SKM-1 (cell line): ENCODE measurements around the gene PLCD4.
A peak's percentile ranks its signal among the peaks of the same experiment; 100 is the strongest.

Experiments
- DNase-seq: peaks from one replicate; lab custom pipeline; 2025; ENCODE audit not compliant: unreplicated experiment; lab: John Stamatoyannopoulos, UW

The PLCD4 gene

DNA sequence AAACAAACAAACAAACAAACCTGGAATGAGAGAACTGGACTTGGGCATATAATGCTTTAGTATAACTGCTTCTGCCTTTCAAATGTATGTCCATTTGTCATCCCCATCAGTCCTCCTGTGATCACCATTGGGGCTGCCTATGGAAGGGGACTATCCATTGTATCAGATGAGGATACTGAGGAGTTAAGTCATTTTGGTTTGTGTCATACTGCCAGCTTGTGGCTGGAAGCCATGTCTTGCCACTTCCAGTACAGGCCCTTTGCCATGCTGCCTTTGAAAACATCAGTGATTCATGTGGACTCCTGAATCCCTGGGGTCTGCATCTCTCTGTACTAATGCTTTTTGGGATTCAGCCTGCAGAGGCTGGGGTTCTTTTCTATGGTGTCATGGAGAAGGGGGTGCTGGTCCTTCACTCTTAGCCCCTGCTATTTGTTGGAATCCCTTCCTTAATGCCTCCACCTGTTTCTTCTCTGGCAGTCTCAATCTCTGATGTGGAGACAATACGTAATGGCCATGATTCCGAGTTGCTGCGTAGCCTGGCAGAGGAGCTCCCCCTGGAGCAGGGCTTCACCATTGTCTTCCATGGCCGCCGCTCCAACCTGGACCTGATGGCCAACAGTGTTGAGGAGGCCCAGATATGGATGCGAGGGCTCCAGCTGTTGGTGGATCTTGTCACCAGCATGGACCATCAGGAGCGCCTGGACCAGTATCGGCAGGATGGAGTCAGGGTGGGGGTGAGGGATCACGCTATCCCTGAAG lies 10.6 kb downstream of the PLCD4 start:
- DNase-seq: no peak

DNA sequence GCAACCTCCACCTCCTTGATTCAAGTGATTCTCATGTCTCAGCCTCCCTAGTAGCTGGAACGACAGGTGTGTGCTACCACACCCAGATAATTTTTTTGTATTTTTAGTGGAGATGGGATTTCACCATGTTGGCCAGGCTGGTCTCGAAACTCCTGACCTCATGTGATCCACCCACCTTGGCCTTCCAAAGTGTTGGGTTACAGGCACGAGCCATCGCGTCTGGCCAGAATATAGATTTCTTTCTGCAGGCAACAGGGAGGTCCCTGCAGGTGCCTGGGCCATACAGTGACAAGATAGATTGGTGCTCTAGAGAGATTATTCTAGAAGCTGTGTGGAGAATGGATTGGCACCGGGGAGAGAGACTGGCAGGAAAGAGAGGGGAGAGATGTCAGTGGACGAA lies 13.3 kb downstream of the PLCD4 start:
- DNase-seq: no peak

DNA sequence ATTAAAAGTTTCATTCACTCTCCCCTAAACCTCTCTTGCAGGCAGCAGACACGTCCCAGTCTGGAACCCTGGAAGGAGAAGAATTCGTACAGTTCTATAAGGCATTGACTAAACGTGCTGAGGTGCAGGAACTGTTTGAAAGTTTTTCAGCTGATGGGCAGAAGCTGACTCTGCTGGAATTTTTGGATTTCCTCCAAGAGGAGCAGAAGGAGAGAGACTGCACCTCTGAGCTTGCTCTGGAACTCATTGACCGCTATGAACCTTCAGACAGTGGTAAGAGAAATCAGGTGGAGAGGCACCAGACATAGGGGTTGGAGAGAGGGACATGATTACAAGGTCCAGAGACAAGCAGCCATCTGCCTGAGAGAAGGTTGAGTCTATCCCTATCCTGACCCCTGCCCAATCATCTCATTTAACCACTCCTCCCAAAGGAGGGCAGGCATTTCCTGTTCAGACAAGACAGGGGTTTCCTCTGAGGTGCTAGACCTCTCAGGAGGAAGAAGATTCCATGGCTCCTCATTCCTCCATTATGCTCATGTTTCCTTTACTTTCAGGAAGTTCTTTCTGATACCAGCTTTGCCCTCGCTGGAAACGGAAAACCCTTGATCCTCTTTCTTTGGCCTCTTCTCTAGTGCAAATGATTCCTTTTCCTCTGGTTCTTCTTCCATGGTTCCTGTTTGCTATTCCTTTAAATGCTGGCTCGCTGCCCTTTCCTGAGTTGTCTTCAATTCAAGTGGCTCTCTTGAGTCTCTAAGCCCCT lies 15.1 kb downstream of the PLCD4 start:
- no peak for DNase-seq

DNA sequence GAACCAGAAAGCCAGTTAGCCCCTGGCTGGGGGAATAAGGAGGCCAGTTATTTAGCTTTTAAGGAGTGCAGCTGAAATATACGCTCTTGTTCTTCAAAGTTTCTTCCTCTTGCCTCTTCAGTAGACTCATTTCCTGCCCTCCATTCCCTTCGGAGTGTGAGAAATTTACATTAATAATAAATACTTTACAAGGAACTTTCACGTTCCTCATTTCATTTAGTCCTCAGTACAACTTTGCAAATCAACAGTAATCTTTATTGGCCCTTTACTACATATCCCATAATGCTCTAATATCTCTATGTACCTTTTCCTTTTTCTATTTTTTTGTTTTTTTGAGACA lies 15.6 kb downstream of the PLCD4 start:
- DNase-seq: no peak

DNA sequence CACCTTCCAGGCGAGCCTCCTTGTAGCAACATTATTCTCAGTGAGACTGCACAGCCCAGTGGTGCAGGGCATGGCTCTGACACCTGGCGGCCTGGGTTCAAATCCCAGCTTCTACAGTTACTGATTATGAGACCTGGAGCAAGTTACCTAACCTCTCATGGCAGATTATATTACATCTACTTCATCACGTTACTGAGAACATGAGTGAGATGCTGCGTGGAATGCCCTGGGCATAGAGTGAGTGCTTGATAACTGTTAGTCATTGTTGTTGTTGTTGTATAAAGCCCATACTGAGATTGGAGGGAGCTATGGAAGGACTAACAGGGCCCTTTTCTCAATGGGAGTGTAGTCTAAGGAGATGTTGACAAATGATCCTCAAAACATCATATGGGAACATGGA lies 18.7 kb downstream of the PLCD4 start:
- no peak for DNase-seq

DNA sequence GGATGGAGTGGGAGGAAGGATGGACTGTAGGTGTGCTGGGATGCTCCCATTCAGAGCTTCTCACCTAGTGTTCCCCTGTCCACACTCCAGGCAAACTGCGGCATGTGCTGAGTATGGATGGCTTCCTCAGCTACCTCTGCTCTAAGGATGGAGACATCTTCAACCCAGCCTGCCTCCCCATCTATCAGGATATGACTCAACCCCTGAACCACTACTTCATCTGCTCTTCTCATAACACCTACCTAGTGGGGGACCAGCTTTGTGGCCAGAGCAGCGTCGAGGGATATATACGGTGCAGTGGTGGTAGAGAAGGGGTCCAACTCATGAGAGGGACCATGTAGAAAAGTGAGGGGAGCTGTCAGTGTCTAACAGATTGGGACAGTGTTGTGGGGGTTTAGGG lies 20.2 kb downstream of the PLCD4 start:
- DNase-seq: no peak

DNA sequence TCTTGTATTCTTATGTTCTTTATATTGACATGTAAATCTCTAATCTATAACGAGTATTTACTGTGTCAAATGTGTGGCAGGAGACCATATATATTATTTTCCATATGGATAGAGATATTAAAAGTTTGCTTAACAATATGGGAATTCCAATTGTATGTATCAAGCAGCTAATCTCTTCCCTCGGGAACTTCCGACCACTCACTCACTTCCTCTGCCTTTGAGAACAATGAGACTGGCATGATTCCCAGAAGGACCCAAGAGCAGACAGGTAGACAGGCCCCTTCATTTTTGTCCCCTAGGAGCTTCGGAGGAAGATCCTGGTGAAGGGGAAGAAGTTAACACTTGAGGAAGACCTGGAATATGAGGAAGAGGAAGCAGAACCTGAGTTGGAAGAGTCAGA lies 24.1 kb downstream of the PLCD4 start:
- DNase-seq: no peak

DNA sequence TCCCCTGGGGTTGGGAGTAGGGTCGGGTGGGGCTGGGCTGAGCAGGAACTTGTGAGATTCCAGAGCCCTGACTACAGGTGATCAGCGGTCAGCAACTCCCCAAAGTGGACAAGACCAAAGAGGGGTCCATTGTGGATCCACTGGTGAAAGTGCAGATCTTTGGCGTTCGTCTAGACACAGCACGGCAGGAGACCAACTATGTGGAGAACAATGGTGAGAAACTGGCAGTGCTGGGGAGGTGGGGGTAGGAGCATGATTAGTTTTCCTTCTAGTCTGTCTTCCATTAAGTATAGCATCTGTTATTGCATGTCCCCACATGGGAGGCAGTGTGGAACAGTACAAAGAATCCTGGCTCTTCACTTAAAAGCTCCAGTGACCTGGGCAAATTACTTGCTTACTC lies 28.0 kb downstream of the PLCD4 start:
- DNase-seq: no peak

DNA sequence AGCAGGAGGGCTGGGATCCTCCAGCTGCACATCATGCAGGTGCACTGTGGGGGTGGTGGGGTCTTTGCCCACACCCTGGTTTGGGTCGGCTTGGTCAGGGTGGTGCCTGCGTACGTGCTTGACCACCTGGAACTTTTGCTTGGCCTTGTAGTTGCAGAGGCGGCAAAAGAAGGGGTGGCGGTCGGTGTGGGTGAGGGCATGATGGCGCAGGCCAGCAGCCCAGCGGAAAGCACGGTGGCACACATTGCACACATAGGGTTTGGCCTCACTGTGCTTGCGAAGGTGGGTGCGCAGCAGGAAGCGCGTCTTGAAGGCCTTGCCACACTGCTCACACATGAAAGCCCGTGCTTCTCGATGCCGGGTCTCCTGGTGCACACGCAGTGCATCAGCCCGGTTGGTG lies 30.7 kb downstream of the PLCD4 start:
- DNase-seq: no peak

DNA sequence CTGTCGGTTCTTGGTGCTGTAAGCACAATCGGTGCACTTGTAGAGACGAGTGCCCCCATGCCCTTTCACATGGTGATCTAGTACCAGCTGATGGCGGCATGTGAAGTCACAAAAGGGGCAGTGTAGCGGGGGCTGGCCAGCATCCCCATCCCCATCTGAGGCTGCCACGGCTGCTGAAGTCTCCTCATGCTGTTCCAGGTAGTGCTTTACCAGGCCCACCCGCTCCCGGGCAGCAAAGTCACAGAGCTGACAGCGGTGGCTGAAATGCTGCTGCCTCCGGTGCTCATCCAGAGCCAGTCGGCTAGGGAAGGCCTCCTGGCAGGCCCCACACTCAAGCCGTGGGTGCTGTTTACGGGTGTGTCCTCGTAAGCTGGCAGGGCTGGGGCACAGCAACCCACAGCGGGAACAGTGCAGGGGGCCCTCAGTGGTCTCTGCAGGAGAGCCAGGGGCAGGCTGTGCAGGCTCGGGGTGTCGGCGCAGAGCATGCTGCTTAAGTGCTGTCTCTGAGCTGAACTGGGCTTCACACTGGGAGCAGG lies 34.5 kb downstream of the PLCD4 start:
- DNase-seq: no peak

DNA sequence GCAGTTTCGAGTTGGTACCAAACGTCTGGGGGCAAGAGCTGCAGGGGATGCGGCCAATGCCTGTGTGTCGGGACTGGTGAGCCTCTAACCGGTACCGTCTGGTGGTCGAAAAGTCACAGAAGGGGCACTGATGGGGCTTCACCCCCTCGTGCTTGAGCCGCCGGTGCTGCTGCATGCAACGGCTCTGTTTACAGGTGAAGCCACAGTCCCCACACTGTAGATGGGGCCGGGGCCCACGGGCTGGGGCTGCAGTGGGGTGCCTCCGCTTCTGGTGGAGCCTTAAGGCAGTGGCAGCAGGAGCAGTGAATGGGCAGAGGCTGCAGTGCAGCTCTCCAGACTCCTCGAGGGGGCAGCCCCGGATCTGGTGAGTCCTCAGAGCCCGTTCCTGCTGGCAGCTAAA lies 35.1 kb downstream of the PLCD4 start:
- DNase-seq: no peak

DNA sequence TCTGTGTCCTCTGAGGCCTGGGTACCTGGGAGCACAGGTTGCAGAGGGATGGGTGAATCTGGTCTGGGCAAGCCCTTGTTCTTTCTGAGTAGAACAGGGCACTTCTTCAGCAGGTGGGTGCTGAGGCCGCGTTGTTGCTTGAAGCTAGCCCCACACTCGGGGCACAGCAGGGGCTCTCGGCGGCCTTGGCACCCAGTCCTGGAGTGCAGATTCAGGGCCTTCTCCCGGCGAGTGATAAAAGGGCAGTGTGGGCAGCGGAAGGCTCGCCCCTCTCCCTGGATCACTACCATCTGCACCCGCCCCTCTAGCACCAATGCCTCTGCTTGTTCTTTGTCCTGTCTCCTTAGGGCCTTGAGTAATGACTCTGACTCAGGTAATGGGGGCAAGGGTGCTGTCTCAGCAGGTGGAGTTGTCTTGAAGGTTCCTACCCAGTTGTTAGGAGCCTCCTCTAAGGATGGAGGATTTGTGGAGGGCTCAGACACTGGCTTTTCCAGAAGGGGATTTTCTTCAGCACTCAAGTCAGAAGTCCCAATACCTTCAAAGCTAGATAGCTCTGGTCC lies 36.1 kb downstream of the PLCD4 start:
- no peak for DNase-seq

DNA sequence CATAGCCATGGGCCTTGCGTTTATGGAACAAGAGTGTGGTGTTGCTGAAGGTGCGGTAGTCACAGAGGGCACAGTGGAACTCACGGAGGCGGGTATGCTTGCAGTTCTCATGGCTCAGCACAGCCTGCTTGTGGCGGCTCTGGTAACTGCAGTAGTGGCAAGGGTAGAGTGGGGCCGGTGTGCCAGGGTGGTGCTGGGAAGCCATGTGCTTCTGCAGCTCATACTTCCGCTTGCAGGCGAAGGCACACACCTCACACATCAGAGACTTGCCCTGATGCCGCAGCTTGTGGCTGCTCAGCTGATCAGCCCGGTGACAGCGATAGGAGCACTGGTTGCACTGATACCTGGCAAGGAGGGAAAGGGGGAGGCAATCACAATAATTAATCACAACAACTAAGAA lies 37.0 kb downstream of the PLCD4 start:
- no peak for DNase-seq

DNA sequence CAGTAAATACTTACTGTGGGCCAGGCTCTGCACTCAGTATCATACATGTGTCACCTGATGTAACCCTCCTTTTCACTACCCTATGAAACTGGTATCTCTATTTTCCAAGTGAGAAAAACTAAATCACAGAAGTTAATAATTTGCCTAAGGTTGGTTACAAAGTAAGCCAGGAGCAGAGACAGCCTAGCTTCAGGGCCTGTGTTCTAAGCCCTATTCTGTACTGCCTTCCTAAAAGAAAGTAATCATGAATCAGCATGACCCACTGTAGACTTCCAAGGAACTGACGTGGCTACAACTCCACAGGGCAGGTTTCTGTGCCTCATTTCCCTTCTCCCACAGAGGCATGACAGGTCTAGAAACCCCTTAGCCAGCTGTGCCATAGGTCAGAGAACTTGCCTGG lies 37.4 kb downstream of the PLCD4 start:
- no peak for DNase-seq

DNA sequence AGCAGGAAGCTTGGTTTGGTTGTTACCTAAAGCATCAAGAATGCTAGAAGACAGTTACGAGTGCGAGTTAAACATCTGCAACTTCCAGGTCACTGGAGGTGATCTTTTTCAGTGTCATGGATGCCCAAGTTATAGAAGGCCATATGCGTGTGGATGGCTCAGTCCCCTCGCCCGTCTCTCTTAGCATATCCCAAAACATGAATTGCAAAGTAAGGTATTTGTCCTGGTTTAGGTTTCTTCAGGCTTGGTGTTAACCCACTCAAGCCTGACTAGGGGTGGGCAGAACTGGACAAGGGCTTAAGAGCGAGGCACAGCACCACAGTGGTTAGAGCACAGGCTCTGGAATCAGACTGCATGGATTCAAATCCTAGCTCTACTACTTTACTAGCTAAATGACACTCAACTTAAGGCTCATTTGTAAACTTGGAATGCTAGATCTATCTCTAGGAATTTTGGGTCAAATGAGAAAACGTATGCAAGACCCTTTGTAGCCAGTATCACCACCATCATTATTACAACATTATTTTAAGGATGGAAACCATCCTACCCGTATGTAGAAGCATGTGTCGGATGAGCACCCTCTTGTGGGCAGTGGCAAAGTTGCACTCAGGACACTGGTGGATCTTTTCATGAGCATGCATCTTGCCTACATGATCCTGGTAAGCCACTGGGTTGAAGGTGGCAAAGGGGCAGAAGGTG lies 40.5 kb downstream of the PLCD4 start:
- DNase-seq: peak; percentile 17

DNA sequence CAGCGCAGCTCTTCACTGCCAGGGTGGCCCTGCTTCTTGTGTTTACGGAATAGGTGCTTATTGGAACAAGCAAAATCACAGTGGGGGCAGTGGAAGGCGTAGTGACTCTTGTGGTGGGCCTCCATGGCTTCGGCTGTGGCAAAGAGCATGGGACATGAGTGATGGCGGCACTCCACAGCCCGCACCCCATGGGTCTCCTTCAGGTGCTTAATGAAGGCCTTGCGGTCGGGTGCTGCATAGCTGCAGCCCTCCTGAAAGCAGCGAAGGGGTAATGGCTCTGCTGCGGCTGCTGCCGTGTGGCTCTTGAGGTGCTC lies 41.0 kb downstream of the PLCD4 start:
- no peak for DNase-seq

DNA sequence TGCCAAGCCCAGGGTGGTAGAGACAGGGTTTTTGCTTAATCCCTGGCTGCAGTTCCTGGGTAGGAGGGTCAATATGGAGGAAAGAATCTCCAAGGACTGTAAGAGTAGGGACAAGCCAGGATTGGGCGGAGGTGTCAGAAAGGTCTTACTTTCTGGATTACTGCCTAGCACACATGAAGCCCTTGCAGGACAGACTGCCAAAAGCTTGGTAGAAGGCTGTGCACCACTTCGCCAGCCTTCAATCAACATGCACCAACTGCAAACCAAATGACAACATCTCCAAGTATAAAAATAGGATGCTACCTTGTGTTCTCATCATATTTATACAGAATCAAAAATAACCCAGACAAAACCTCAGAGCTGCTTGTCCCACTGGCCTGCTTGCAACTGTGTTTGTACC lies 48.1 kb downstream of the PLCD4 start:
- no peak for DNase-seq

DNA sequence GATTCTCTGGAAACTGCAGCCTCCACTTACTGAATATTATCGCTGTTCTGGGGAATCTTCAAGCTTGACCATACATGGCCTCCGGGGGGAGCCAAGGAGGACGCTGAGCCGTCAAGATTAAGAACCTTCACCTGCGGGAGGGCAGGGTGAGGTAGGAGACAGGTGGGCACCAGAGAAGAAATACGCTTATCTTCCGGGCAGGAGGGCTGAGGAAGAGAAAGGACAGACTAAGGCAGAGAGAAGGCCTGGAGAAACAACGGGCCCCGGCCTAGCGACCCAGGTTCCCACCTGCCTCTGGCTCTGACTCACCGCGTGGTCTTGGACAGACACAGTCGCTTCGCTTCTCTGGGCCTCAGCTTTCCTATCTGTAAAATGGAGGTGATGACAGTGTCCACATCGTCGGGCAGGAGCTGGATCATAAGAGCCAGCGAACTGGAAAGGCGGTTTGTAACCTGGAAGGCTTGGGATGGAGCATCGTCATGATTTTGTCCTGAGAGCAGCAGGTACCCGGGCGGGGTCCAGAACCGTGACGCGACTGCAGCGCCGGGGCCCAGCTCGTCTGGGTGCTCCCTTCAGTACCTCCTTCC lies 51.1 kb downstream of the PLCD4 start:
- peak; percentile 34 for DNase-seq

DNA sequence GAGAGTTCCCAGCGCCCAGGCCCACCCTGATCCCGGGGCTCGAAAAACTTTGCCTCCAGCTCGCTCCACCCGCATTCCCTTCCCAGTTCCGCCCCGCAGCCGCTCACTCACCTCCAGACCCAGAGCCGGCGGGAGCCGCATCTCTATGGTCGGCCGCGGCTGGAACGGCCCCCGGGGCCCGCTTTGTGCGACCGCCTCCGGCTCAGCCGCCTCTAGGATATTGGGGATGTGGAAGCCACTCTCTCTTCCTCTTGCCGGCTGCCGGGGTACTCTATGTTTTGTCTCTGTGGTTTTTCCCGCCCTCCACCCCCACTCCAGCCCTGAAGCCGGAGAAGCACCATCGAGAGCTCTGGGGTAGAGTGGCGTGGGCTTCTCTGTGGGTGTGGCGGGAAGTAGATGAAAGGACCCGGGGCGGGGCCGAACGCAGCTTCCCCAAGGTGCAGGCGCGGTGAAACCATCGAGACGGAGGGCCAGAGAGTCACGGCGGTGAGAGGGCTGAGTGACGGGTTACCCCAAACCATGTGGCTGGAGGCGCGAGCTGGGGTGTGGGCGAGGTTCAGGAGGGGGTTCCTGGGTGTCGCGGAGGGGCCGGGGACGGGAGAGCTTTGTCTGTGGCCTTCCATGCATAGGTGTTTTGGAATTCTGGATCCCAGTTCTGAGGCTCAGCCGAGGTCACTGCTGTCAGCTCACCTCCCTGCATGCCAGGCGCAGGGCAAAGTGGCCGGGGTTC lies 51.7 kb downstream of the PLCD4 start, which contains the start of the genes BCS1L and ZNF142:
Gene BCS1L, plus strand, starts transcription at position 426 of the 730 bp plus-strand sequence. CDS start 1,305 bp downstream, outside the sequence.
Gene ZNF142, minus strand, starts transcription at position 366 of the 730 bp plus-strand sequence. CDS start 3,194 bp downstream, outside the sequence.
- DNase-seq: peak; percentile 92

DNA sequence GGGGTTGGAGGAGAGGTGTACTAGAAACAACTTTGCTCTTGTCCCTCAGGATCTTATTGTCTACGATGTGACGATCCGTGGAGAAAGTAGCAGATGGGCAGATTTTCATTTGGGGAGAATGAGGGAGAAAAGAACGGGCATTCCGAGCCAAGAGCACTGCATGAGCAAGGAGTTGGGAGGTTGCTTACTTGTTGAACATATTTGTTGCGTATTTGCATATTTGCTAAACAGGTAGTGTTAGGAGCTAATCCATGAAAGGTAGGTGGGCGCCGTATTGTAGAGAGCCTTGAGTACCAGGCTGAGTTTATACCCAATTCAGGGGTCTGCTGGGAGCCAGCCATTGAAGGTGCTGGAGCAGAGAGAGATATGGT lies 52.3 kb downstream of the PLCD4 start:
- DNase-seq: no peak

DNA sequence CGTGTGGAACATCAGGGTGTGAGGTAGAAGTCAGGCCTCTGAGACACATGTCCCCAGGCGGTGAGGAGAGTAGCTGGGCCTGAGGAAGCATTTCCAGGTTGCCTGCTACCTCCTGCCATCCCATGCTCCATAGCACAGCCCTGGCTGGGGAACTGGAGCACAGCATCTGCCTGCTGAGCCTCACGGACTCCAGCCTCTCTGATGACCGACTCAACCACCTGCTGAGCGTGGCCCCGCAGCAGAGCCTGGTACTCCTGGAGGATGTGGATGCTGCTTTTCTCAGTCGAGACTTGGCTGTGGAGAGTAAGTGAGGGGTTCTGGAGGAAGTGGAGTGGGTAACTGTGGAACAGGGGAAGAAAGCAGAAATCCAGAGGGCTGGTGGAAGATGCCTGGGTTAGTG lies 54.7 kb downstream of the PLCD4 start:
- no peak for DNase-seq
